HG02571 (cell line): ENCODE data around the gene AARSD1.
"Not testable (repeated sequence)": the region's sequence is repeated elsewhere in the genome, so short reads cannot be mapped to it uniquely, and the experiment has no call there.

ENCODE experiments used
- ATAC-seq: cut with Tn5 transposase; IDR thresholded peaks from one replicate; pipeline ENCODE4 v1.9.1; 2021; ENCODE audit warnings: mild to moderate bottlenecking, moderate library complexity; ENCODE audit not compliant: unreplicated experiment

The AARSD1 gene

GRCh38 chr17:42980766-42981397 is 16.6 kb upstream of the AARSD1 start:
- peak; percentile 39 for ATAC-seq

DNA sequence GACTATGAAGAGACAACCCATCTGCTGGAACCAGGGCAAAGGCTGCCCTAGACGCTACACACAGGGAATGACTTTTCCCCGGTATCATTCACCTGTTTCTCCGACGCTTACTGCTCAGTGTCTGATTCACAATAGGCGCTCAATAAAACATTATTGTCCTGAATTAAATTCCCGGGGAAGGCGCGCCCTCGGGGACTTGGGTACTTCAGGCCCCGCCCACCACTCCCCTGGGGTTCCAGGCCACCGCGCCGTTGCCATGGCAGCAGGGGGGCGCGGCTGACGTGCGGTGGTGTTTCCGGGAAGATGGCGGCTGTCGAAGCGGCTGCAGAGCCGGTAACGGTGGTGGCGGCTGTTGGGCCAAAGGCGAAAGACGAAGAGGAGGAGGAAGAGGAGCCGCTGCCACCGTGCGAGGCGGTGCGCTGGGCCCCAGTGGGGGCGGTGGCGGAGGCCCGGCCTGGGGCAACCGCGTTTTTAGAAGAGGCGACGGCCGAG is 16.1 kb upstream of the AARSD1 start, which contains the start of gene RUNDC1:
RUNDC1 (plus strand) TSS at position 292 of the 492 bp plus-strand sequence; CDS start at position 304, 12 bp downstream.
- ATAC-seq = peak; percentile 62

DNA sequence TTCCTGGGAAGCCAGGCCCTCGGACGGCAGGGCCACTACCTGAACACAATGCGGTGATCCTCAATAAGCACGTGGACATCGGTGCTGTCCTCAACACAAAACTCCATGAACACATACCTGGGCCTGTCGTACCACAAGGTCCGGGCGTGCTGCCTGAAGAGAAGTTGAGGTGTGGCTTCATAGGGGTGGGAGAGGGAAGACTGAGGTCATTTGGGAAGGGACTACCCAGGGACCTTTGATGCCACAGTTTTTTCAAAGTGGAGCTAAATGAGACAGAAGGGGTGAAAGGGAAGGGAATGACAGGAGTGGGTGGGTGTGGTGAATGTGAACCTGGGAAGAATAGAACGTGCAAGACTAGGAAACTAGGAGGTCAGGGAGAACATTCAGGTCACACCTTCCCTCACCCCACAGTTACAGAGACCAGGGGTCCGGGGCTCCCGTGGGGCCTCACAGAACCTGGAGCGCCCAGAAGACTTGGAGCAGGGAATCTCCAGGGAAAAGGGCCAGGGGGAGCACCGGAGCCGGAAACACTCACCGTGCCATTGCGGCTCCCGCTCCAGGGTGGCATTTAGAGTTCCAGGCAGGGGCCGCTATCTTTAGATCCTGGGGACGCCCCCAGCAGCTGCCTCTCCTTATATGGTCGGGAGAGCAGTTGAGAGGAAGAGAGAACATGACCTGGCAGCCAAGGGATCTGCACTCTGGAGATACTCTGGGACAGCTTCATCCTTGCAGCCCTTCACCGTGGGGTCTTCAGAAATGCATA is 15.4 kb upstream of the AARSD1 start, which contains the start of gene PTGES3L:
PTGES3L (minus strand) TSS at position 570 of the 763 bp plus-strand sequence; CDS start at position 543, 27 bp downstream.
- no peak for ATAC-seq

GRCh38 chr17:42975701-42976100 is 11.4 kb upstream of the AARSD1 start:
- not testable (repeated sequence) for ATAC-seq

GRCh38 chr17:42975265-42975664 is 11.0 kb upstream of the AARSD1 start:
- no peak for ATAC-seq

DNA sequence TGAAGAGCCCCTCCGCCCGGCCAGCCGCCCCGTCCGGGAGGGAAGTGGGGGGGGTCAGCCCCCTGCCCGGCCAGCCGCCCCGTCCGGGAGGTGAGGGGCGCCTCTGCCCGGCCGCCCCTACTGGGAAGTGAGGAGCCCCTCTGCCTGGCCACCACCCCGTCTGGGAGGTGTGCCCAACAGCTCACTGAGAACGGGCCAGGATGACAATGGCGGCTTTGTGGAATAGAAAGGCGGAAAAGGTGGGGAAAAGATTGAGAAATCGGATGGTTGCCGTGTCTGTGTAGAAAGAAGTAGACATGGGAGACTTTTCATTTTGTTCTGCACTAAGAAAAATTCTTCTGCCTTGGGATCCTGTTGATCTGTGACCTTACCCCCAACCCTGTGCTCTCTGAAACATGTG is 9.1 kb upstream of the AARSD1 start:
- ATAC-seq = not testable (repeated sequence)

DNA sequence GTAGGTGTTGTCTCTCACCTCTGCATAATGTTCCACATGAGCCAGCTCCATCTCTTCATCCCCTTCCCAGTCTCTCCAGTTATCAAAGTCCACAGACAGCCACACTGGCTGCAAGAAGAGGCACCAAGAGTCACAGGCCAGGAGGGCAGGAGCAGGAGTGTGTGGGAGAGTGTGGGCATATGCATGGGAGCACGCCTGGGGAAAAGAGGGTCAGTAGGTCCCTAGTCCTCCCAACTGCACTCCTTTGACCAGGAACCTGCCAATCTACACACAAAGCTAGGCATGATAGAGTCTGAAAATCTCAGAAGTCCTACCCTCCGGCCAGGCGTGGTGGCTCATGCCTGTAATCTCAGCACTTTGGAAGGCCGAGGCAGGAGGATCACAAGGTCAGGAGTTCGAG is 7.3 kb upstream of the AARSD1 start:
- ATAC-seq = no peak

- no peak for ATAC-seq
These were observed 4.8 kb upstream of the AARSD1 start for GRCh38 chr17:42969001-42969581.

DNA sequence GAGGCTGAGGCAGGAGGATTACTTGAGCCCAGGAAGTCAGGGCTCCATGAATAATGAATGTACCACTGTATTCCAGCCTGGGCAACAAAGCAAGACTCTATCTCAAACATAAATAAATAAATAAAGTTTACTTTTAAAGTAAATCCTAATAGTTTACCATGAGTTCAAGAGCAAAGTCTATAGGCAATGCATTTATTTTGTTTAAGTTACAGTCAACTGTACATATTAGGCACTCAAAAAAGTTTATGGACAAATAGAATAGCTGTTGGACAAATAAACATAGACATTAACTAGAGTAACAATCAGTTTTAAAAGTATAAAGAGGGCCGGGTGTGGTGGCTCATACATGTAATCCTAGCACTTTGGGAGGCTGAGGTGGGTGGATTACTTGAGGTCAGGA is 3.7 kb upstream of the AARSD1 start:
- no peak for ATAC-seq

GRCh38 chr17:42953669-42954068 is 10.6 kb downstream of the AARSD1 start:
- no peak for ATAC-seq

GRCh38 chr17:42950044-42950783 is 14.0 kb downstream of the AARSD1 start:
- ATAC-seq = no peak

DNA sequence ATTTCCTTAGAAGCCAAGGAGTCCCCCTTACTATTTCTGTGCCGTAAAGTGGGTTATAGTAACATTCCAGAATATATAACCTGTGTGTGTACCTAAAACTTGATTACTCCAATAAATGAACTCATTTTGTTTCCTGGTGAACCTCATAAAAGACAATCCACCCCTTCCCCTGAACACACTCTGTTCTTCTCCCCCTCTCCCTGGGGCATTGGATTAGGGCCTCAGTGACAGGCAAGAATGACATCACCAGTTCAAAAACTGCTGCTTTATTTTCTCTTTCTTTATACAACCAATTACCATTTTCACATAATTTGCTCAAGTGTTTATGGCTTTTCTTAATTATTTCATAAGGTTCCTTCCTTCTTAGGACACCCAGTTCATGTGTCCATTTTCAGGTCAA is 17.4 kb downstream of the AARSD1 start:
- no peak for ATAC-seq

DNA sequence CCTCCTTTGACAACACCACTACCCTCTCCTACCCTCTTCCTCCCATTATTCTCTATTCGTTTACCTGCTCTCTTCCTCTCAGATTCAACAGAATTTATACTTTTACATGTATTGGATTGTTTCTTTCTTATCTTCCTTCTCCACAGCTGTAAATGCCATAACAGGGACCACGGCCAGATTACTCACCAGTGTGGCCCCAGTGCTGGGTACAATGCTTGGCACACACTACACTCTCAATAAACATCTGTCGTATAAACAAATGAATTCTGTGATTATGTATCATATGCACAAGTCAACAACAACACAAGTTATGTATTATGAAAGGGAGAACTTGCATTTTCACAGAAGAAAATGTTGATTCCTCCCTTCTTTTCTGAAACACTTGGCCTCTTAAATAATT is 20.0 kb downstream of the AARSD1 start:
- ATAC-seq = no peak

- ATAC-seq = no peak
These were observed 26.3 kb downstream of the AARSD1 start for GRCh38 chr17:42937712-42938596.

GRCh38 chr17:42929497-42929844 is 34.8 kb downstream of the AARSD1 start:
- no peak for ATAC-seq

DNA sequence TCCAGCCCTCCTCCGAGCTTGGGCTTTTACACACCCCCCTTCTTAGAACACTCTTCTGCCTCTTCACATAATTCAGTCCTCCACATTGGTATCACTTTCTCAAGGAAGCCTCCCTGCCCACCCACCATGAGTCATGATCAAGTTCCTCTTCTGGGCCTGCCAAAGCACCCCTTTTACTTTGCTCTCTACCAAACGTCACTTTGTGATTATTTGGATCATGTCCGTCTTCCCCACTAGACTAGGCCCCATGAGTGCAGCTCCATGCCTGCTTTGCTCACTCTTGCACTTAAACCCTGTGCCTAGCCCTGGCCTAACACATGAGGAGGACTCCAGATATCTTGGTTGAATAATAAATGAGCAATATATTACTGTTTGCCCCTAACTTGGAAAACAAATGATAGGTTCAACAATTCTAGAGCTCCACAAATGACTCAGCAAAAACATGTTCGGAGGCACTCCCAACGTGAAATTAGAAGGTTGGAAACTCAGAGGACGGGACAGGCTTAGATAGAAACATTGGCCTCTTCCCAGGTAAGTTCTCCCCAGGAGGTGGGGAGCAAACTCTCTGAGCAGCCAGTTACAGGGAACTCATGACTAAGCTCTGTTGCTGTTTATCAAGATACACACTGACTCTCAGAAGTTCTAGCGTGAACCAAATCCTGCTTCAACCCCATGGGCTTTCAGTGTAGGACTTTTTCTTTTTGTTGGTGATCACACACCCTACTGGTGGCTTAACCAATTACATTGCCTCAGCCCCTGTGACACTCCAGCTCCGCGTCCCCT is 35.3 kb downstream of the AARSD1 start:
- ATAC-seq = no peak

DNA sequence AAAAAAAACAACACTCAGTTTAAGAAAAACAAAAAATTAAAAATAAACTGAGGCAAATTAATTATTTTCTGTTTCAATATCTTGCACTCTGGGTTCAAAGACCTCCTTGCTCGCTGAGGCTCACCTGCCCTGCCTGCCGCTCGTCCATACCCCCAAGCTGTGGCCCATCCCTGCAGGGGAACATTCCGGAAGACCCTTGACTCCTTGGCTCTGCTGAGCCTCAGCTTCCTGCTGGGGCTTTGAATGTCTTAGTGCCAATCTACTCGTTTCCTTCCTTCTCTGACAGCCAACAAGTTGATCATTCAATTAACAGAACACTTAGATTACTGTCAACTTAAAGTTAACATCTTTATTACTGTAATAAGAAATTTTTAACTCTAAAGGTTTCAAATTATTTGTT is 39.4 kb downstream of the AARSD1 start:
- no peak for ATAC-seq

GRCh38 chr17:42923472-42923871 is 40.8 kb downstream of the AARSD1 start:
- ATAC-seq = not testable (repeated sequence)

GRCh38 chr17:42922294-42922693 is 42.0 kb downstream of the AARSD1 start:
- no peak for ATAC-seq
